H54 (cell line): ENCODE data around the gene MTARC1.

Experiments used
- DNase-seq: peaks from one replicate; pipeline ENCODE4 v3.0.0; 2011; ENCODE audit warnings: low spot score, mixed read lengths; ENCODE audit not compliant: insufficient read length
- FAIRE-seq: peaks from 3 replicates; lab custom pipeline; 2011; peaks lifted over from hg19 to GRCh38; lab: Jason Lieb, UNC
- POLR2A ChIP-seq: IDR thresholded peaks from 2 replicates; pipeline ENCODE4 v1.6.1; 2011; ENCODE audit warnings: low read depth, mild to moderate bottlenecking, low read length

Gene MTARC1

GRCh38 chr1:220806408-220806807 is 19.7 kb downstream of the MTARC1 start:
- DNase-seq: no peak
- FAIRE-seq: no peak
- TF ChIP-seq POLR2A: no peak

DNA sequence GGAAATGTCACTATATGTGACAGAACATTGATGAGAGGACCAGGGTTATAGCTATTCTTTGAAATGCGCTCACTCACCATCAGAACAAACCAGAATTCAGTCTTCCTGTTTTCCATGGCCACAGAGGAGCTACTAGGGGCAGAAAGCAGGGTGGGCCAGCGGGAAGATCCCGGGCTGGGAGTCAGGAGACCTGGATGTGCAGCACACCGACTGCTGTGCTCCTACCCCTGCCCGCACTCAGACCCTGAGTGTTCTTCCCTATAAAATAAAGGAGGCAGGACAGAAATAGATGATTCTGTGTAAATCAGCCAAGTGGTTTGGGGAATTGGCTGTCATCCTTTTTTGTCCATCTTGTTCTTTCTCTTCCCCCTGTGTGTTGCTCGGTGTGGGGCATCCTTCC is 21.0 kb downstream of the MTARC1 start:
- DNase-seq: no peak
- FAIRE-seq: no peak
- TF ChIP-seq POLR2A: no peak

- FAIRE-seq: no peak
- no peak for TF ChIP-seq POLR2A
- peak; percentile 84 for DNase-seq
Observed at GRCh38 chr1:220808345-220809186, 21.9 kb downstream of the MTARC1 start.

GRCh38 chr1:220809187-220809550 is 22.5 kb downstream of the MTARC1 start:
- DNase-seq (no peak), FAIRE-seq (no peak)
- no peak for TF ChIP-seq POLR2A

DNA sequence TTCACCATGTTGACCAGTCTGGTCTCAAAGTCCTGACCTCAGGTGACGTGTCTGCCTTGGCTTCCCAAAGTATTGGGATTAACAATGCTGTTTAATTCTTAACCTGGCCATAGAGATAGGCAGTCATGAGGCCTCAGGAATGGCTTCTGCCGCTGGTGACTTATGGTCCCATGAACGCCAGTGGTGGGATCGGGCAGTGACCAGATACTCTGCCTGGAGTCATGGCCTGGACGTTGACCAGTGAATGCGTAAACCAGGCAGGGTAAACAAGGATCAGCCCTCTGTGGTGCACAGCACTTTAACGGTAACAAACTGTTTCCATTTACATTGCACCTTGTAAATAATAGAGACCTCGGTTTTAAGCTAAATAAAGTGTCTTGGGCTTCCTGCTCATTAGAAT is 23.0 kb downstream of the MTARC1 start:
- no peak for TF ChIP-seq POLR2A
- FAIRE-seq: no peak

DNA sequence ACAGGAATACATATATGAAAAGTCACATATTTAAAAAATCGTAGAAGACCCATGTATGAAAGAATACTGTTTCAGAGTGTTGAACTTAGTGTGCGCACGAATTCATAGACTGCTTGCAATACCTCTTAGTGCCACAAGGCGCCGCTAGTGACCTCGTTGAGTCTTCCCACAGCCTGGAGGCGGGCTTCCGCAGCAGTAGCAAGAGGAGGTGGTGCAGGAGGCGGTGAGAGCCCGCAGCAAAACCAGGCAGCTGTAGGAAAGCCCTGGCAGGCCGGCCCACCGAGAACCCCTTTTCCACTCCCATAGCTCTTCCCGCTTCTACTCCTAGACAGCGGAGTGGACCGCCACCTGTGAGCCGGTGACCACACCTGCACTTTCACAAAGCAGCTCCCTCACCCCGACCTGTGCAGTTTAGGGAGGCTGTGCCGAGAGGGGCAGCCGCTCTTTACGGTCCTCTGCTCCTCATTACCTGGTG is 23.5 kb downstream of the MTARC1 start:
- DNase-seq (peak; percentile 60), FAIRE-seq (no peak)
- no peak for TF ChIP-seq POLR2A

More for the DNA sequence above, 23.0 kb downstream of the MTARC1 start:
- no peak for DNase-seq

DNA sequence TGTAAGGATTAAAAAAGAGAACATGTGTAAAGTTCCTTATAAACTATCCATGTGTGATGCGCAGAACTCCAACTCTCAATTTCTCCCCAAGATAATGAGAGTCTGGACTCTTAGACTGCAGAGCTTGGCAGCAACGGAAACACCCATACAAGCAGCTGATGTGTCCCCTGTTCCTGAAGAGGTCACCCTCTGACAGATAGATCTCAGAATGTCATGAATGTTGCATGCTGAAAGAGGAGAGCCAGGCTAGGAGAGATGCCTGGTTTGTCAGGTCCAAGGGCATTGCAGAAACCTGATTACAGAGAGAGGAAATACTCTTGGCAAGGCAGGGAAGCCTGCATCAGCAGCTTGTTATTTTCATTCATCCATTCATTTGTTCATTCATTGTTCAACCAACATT is 24.2 kb downstream of the MTARC1 start:
- FAIRE-seq: no peak
- no peak for TF ChIP-seq POLR2A
- DNase-seq: no peak

DNA sequence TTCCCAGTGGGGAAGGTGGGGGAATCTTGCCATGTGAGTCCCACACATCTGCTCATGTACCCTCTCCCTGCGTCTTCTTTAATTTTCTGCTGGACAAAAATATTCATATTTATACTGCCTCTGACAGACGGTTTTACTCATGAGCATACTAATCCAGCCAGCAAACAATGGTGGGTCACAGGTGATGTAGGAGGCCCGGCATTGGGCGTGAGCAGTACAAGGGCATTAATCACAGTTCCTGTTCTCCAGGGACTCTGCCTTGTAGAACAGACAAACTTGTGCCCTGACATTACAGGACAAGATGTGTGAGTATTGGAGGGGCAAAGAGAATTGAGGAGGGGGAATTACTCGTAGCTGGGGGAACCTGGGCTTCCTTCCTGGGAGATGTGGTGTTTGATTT is 25.0 kb downstream of the MTARC1 start:
- no peak for TF ChIP-seq POLR2A
- DNase-seq (no peak), FAIRE-seq (no peak)

GRCh38 chr1:220812308-220812707 is 25.6 kb downstream of the MTARC1 start:
- DNase-seq: no peak
- no peak for FAIRE-seq
- no peak for TF ChIP-seq POLR2A

DNA sequence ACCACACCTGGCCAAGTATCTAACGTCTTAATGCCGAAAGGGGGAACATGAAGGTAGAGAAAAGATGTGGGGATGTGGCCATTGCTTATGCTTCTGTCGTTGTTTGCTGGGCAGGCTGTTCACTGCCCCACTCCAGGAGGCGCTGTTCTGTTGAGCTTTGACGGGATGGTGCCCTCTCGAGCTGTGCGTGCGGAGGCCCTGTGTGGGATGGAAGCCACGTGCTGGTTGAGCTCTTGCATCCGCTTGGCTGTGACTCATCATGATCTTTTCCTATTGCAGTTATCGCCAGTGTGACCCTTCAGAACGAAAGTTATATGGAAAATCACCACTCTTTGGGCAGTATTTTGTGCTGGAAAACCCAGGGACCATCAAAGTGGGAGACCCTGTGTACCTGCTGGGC is 26.3 kb downstream of the MTARC1 start:
- TF ChIP-seq POLR2A: no peak
- DNase-seq (no peak), FAIRE-seq (no peak)

DNA sequence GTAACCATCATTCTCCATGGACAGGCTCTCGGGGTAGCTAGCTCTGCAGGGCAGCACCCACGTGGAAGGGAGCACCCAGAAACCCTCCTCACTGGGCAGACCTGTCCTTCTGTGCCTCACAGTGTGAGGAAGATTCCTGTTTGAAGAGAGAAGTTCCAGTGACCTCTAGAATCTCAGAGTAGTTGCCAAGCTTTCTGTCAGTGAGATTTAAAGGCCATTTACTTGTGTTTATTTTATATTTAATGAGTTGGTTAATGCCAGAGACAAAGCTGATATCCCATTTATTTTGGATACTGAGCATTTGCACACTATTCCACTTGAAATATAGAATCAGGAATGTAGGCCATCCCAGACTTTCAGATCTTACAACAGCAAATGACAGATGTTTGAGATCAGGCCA is 28.7 kb downstream of the MTARC1 start:
- DNase-seq: no peak

DNA sequence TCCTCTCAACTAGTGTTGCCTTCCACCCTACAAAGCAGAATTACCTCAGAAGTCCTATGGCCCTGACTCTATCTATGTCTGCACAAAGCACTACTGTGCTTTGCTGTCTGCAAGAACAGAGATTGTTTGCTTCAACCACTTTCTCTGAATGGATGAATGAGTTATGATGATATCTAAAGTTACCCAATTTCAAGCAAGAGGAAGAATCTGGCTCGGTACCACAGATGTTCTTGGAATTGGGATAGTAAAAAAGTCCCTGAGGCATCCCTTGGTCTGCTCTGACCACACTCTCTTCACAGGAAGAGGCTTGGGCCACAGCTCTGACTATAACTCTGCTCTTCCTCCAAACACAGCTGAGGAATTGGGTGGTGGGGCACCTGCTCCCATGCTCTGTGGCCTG is 31.2 kb downstream of the MTARC1 start:
- DNase-seq: no peak
- no peak for FAIRE-seq
- TF ChIP-seq POLR2A: no peak

More for the DNA sequence above, 28.7 kb downstream of the MTARC1 start:
- no peak for TF ChIP-seq POLR2A
- no peak for FAIRE-seq

DNA sequence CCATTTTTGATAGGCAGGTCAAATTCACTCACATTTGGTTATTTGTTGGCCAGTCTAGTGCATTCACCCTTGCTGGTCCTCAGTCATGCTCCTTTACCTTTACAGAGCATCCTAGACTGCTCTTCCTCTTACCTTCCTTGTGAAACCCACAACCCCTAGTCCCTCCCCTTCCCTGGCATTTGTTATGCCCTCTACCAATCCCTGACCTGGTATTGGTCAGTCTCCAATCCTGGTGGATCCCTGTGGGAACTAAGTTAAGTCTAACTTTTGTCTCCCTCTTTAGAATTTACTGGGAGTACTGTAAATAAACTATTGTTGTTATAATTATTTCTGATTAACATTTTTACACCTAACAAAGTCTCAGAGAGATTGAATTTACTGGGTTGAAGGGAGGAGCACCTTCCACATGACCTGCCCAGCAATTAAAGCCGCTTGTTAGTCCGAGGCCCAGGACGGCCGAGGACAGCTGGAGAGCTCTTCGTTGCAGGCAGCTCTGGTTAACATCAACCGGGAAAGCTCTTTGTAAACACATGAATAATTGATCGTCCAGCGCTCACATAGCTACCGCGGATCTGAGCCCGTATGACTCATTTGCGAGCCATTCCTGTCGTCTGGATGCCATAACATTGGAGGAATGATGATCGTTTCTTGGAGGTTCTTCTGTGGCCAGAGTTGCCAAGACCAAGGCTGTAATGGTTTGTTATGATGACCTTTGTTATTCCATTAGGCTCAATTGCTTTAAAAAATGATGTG is 31.9 kb downstream of the MTARC1 start:
- no peak for TF ChIP-seq POLR2A
- DNase-seq: peak; percentile 38
- FAIRE-seq: peak; percentile 60

DNA sequence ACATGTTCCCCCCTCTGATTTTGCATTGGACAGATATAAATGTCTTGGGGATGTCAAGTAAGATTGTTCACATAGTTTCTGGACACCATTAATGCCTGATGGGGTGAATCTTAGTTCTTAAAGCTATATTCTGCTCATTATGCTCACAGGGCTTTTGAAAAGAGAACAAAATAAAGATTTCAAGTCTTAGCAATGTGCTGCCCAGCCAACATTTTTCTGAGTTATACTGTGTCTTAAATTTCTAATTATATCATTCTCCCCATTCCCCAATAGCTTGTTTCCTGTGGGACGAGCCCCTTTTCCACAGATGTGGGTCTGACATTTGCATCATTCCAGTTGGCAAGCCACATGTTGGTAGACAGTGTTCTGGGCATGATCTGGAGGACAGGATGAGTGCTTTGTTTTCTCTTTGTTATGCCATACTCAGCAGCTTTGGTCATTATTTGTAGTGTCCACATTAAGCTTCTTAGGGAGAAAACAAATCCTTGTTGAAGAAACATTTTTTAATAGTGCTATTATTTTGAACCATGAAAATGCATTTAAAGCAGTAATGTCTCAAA is 32.8 kb downstream of the MTARC1 start:
- TF ChIP-seq POLR2A: no peak
- FAIRE-seq (no peak), DNase-seq (no peak)
